ENCODE data around the gene PTDSS2.

- TF ChIP-seq CTCF (IDR thresholded peaks at IDR 0.05) = no peak
- no peak for TF ChIP-seq POLR2A (IDR thresholded peaks at IDR 0.05)
Observed at GRCh38 chr11:441418-442274, 8.4 kb upstream of the PTDSS2 start, which contains the start of gene ANO9.

Data from heart left ventricle (tissue), 13 donors.